Left renal pelvis (tissue), 4 donors: ENCODE results near the gene TMEM141. TPM values are rescaled to one million over a fixed set of nuclear protein-coding genes. Genes with fewer than 3 reads are reported as not detected.
"Not testable (repeated sequence)": the region's sequence is repeated elsewhere in the genome, so short reads cannot be mapped to it uniquely, and the experiment has no call there.

Experiments
- DNase-seq, 4 donors: peaks; one replicate each; pipeline ENCODE4 v3.0.0-alpha.2; 2013; ENCODE audit warnings: low read depth in 4 of 4, low spot score in 3 of 4
- polyA plus RNA-seq, 4 donors: library from polyadenylated mRNA; unstranded; fragments of 120-200 nt; gene quantifications; one replicate each; pipeline ENCODE4 v1.2.1, GENCODE V29; 2013; ENCODE audit not compliant: insufficient read length in 4 of 4

TMEM141 gene
- polyA plus RNA-seq, 4 donors: 35.6 to 86.2 (median 64.2) TPM

DNA sequence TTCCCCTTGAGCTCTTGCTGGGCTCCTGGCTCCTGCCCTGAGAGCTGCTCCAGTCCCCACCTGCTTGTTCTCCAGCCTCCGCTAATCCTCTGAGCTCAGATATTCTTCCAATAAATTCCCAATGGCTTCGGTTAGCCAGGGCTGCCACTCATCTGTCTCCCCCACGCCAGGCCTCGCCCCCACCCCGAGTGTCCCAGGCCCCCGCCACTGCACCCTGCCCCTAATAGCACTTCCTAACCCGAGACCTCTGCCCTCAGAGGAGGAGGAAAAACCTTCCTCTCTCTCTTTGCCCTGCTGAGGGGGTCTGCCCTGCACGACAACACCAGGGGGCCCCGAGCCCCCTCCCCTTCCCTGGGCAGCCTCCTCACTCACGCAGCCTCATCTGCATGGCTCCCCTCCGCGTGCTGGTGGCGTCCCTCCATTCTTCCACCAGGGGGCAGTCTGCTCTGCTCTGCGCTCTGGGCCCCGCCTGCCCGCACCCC, 21.4 kb upstream of the TMEM141 start:
- DNase-seq: no peak

DNA sequence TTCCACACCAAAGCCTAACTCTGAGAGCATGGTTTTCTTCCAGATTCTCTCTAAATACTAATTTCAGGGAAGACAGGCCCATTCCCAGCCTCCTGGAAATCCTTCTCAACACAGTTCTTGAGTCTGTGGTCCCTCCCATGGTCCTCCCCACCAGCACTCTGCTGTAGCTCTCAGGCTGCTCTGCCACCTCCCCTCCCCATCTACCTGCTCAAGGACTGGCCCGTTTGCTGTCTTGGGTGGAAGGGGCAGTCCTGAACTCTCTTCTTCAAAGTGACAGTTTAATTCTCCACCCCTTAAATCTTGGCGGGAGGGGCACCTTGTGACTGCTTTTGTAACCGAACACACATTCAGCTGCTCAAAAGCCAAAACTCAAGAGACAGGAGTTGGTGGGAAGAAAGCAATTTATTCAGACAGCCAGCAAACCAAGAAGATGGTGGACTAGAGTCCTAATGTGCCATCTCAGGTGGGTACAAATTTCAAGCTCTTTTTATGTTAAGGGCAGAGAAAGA, 19.2 kb upstream of the TMEM141 start:
- no peak for DNase-seq

DNA sequence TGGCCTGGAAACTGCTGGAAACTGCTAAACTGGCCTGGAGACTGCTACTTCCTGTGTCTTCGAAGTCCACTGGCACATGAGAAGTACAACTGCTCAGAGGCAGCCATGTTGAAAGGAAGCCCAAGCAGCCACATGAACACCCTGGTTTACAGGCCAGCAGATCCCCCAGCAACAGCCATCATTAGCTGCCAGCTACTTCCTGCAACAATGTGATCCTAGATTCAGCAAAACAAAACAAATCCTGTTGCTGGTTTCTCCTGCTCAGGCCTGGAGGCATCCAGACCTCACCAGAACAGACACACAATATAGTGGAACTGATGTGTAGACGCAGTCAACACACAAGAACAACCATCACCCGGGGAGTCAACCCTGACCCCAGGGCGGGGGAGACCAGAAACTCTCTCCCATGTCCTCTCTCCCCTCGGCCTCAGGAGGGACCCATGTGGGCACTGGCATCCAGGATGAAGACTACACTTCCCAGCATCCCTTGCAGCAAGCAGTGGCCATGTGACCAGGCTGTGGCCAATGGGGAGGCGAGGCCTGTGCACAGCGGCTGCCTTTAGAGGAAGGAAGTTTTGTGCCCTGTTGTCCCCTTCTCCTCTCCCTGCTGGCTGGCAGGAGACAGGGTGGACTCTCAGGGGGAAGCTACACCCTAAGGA, 17.6 kb upstream of the TMEM141 start:
- DNase-seq: no peak

DNA sequence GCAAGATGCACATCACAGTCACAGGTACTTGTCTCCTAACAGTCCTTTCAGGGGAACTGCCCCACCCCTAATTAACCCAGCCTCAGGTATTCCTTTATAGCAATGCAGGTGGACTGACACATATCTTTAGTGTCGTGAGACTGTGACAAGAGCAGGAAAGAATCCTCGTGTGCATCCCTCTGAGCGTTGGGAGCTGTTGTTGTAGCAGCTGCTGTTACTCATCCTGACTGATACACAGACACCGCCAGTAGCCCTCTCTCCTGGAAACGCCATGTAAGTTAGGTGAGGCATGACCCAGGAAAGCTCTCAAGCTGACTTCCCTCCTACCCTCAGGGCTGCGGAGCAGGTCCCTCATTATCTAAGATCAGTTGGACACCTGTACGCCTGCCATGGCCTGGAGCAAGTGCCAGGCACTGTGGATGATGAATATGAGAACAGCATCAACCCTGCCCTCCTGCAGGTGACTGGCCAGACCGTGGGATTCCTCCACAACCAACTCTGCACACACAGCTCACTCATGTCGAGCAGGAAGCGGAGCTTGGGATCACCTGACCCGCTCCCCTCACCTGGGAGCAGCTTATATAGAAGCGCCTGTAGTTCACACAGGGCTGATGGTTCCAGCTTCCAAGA, 16.6 kb upstream of the TMEM141 start:
- DNase-seq: no peak

DNA sequence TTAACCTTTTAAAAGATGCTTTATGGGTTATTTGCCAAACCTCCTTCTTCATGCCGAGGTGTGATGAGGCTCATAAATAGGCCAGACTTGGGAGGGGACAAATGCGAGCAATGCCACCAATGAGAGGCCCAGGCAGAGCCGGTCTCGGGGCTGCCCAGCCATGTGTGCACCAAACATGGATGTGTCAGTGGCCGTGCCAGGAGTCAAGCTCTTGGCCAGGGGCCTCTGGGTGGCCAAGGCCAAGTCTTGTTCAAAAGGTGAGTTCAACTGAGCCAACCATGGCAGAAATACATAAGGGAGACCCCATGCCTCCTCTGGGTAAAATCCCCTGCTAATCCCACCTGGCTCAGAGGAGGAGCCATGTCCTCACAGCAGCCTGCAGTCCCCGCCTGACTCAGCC, 16.0 kb upstream of the TMEM141 start:
- no peak for DNase-seq

DNA sequence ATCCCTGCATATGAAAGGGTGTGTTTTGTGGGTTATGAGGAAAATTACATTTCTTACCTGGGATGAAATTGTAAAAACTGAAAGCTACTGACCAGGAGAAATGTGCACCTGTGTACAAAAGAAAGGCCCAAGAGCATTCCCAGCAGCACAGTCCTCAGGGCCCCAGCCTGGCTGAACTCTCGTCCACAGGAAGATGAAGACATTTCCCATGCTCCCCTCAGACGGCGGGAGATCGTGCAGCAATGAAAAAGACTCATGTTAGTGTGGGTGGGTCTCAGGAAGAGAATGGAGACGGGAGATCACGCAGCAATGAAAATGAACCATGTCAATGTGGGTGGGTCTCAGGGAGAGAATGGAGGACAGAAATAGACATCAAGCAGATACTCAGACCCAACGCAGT, 14.2 kb upstream of the TMEM141 start:
- DNase-seq: no peak

DNA sequence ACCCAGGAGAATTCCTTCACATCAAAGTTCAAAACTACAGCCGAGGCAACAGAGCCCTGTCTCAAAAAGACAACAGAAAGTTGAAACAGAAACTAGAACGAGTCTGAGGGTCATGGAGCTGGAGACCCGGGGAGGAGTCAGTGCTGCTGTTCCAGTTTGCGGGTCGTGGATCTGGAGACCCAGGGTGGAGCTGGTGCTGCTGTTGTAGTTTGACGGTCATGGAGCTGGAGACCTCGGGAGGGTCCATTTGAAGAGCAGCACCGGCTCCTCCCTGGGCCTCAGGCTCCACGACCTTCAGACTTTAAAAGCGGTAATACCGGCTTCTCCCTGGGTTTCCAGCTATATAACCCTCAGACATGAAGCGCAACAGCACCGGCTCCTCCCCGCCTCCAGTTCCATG, 13.8 kb upstream of the TMEM141 start:
- no peak for DNase-seq

DNA sequence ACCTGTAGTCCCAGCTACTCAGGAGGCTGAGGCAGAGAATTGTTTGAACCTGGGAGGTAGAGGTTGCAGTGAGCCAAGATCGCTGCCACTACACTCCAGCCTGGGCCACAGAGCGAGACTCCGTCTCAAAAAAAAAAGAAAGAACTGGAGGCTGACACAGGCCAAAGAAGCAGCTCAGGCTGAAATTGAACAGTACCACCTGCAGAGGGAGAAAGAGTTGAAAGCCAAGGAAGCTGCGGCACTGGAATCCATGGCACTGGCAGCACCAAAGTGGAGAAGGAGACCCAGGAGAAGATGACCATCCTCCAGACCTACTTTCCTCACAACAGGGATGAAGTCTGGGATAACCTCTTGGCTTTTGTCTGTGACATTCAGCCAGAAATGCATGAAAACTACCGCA, 11.3 kb upstream of the TMEM141 start:
- no peak for DNase-seq

DNA sequence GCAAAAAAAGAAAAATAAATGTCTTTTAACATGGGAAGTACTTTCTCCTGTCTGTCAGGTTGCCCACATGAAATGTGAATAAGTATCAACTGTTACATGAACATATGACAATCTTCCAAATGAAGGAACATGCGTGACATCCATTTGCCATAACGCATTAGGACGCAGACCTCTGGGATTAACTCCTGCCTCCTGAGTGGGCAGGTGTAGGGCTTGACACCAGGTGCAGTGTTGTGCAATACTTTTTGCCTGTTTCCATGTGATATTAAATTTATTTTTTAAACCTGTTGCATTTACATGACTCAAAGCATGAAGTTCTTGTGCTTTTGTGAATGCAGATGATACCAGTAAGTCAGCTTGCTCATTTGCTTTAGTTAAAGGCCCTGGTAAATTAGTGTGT, 8.7 kb upstream of the TMEM141 start:
- no peak for DNase-seq

DNA sequence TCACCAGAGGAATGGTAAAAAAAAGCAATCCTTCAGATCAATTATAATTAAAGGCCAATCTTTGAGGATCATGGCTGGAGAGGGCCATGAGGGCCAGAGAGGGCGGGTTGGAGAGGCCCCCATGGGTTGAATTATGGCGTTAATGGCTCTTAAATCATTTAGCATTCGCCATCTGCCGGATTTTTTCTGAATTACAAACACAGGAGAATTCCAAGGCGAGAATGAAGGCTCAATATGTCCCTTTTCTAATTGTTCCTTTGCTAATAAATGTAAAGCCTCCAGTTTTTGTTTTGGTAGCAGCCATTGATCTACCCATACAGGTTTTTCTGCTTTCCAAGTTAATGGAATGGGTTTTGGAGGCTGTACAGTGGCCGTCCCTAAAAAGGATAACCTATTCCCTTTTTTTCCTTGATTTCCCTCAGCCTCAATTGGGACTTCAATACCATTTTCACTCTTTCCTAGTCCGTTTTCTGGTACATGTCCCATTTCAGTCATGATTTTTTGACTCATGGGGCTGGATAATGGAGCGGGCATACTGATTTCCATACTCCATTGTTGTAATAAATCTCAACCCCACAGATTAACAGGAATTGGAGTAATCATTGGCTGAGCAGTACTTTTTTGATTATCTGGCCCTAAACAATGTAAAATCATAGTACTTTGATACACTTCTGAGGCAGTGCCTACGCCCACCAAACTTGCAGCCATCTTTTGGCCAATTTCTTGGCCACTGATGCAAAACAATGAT, 6.7 kb upstream of the TMEM141 start:
- DNase-seq: no peak

DNA sequence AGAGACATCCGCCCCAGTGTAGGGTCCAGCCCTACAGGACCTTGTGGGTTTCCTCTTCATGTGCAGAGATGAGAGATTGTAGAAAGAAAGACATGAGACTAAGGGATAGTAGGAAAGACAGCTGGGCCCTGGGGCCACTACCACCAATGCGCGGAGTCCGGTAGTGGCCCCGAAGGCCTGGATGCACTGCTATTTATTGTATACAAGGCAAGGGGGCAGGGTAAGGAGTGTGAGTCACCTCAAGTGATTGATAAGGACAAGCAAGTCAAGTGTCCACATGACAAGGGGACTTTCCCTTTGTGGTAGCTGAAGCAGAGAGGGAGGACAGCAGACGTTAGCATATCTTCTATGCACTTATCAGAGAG, 6.2 kb upstream of the TMEM141 start:
- no peak for DNase-seq

DNA sequence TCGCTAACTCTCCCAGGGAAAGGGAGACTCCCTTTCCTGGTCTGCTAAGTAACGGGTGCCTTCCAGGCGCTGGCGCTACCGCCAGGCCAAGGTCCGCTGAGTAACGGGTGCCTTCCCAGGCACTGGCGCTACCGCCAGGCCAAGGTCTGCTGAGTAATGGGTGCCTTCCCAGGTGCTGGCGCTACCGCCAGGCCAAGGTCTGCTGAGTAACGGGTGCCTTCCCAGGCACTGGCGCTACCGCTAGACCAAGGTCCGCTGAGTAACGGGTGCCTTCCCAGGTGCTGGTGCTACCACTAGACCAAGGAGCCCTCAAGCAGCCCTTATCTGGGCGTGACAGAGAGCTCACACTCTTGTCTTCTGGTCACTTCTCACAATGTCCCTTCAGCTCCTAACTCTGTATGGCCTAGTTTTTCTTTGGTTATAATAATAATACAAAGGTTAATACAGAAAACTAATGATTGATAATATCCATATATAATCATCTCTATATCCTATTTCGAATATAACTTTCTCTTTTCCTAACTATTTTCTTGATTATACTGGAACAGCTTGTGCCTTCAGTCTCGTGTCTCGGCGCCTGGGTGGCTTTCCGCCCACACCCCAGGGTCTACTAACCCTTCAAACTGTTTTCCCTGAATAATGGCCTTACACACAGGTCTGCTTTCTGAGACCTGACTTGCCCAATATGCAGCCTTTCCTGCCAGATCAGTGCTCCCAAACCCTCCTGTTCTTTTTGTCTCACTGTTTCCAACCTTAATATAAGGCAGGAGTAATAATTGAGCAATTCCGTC, 5.4 kb upstream of the TMEM141 start:
- not testable (repeated sequence) for DNase-seq

DNA sequence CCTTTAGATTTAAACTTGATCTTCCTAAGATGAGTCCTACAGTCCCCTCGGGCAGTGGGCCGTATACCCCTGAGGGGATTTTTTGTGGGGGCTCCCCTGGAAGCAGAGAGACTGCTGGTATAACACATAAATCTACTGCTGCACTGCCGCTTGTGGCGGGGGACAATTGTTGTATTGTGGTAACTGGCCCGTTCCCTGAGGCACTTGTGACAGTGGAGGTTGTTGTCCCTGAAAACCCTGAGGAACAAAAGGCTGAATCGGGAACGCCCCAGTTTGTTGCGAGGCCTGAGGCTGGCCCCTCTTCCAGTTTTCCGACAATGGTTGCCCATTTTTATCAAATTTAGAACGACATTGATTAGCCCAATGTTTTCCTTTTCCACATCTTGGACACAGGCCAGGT, 4.7 kb upstream of the TMEM141 start:
- no peak for DNase-seq

DNA sequence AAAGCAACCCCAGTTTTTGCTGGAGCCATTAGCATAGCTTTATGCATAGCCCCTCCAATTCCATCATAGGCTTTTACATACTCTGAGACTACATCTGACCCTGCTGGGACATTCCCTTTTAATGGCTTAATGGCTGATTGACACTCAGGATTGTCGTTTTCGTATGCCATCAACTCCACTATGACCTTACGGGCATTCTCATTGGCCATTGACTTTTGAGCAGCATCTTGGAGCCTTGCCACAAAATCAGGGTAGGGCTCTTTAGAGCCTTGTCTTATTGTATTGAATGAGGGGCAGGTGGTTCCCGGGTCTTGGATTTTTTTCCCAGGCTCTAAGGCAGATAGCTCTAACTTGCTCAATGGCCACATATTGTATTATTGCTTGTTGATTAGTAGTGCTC, 4.2 kb upstream of the TMEM141 start:
- DNase-seq: not testable (repeated sequence)

DNA sequence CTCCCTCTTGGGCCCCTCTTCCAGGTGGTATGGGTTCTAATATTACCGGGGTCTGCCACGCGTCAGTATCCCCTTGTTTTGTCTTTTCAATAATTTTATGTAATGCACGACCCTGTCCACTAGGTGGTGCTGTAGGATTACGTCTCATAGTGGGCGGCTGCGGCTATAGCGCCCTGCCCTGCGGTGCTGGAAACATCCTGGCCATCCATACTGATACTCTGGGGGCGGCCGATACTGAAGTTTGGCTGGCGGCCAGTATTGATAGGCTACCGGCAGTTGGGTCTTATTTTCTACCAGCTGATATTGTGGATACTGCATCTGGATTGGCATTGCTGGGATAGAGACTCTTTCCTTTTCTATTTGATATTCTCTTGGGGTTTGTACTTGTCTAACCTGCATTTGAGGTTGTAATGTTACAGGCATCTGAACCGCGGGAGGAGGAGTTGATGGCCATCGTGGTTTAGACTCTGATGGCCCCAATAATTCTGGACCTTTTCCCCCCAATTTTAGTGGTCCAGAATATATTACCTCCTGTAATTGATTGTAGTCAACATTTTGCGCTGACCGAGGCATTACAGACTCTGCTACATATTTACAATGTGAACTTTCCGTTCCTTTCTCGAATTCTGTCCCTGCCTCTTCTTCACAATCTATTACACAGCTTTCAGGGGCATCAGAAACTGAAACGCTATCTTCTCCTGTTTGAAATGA, 3.3 kb upstream of the TMEM141 start:
- no peak for DNase-seq

DNA sequence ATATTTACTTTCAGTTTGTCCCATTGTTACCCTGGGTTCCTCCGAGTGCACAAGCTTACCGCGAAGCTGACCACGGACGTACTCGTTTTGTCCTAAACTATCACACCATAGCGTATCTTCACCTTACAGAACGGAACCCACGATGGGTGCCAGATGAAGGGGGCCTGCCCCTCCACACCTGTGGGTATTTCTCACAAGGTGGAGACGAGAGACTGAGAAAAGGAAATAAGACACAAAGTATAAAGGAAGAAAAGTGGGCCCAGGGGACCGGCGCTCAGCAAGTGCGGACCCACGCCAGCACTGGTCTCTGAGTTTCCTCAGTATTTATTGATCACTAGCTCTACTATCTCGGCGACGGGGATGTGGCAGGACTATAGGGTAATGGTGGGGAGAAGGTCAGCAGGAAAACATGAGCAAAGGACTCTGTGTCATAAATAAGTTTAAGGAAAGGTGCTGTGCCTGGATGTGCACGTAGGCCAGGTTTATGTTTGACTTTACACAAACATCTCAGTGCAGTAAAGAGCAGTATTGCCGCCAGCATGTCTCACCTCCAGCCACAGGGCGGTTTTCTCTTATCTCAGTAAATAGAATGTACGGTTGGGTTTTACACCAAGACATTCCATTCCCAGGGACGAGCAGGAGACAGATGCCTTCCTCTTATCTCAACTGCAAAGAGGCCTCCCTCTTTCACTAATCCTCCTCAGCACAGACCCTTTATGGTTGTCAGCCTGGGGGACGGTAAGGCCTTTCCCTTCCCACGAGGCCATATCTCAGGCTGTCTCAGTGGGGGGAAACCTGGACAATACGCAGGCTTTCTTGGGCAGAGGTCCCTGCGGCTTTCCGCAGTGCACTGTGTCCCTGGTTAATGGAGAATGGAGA, 2.3 kb upstream of the TMEM141 start:
- DNase-seq: not testable (repeated sequence)

DNA sequence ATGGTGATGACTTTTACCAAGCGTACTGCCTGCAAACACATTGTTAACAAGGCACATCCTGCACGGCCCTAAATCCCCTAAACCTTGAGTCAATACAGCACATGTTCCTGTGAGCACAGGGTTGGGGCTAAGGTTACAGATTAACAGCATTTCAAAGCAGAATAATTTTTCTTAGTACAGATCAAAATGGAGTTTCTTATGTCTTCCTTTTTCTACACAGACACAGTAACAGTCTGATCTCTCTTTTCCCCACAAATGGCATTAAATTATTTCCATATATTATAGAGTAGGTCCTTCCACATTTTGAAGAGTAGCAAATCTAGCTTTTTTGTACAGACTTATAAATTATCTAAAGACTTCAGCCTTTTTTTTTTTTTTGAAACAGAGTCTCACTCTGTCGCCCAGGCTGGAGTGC, 1.6 kb upstream of the TMEM141 start:
- no peak for DNase-seq

DNA sequence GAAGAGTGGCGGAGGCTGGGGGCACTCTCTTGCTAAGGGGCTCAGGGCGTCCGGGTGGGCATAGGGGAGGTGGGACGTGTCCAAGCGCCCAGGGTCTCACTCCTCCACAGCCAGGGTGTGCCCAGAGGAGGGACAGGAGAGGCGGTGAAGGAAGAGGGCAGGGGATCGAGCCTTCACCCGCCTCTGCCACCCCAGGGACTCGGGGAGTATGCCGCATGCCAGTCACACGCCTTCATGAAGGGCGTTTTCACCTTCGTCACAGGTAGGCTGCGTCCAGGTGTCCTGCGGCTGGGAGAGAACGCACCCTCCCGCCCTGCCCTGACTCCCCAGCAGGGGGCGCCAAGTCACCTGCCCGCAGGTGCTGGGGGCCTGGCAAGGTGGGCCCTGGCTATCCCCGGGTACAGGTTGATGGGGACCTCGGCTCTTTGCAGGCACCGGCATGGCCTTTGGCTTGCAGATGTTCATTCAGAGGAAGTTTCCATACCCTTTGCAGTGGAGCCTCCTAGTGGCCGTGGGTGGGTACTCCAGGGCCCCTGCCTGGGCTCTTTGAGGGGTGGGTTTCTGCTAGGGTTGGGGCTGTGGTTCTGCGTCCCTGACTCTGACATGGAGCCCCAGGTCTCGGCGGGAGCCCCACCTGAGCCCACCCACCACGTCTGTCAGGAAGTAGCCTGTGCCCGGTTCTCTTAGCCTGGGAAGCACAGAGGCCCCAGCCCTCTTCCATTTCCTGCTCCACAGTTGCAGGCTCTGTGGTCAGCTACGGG, 552 bp downstream of the TMEM141 start:
- DNase-seq: no peak
